Inferior parietal cortex (tissue), 1 donor: ENCODE data around the gene EED.
"Not testable (repeated sequence)": the region's sequence is repeated elsewhere in the genome, so short reads cannot be mapped to it uniquely, and the experiment has no call there.

Source experiments
- DNase-seq: peaks from one replicate; pipeline ENCODE4 v3.0.0-alpha.2; 2016; ENCODE audit errors: extremely low spot score

The EED gene

GRCh38 chr11:86292912-86293616, 48.5 kb downstream of the EED start:
- no peak for DNase-seq

- no peak for DNase-seq
These were observed 49.5 kb downstream of the EED start for GRCh38 chr11:86294026-86294425.

- no peak for DNase-seq
These were observed 57.2 kb downstream of the EED start for GRCh38 chr11:86301742-86302091.

- DNase-seq = peak; percentile 100
These were observed 57.7 kb downstream of the EED start, which contains the start of gene HIKESHI for GRCh38 chr11:86302092-86302793. HIKESHI (plus strand) TSS chr11:86302240; CDS start chr11:86302449, 209 bp downstream.

GRCh38 chr11:86303257-86303656, 58.7 kb downstream of the EED start:
- no peak for DNase-seq

GRCh38 chr11:86308710-86309109, 64.2 kb downstream of the EED start:
- DNase-seq = not testable (repeated sequence)

- DNase-seq = no peak
These were observed 69.2 kb downstream of the EED start for GRCh38 chr11:86313793-86314192.

GRCh38 chr11:86314636-86315035, 70.1 kb downstream of the EED start:
- DNase-seq = no peak
